ENCODE results near the gene GDPD3.

GRCh38 chr16:30144917-30145316 is 31.6 kb upstream of the GDPD3 start:
- TF ChIP-seq, protein P1, sequence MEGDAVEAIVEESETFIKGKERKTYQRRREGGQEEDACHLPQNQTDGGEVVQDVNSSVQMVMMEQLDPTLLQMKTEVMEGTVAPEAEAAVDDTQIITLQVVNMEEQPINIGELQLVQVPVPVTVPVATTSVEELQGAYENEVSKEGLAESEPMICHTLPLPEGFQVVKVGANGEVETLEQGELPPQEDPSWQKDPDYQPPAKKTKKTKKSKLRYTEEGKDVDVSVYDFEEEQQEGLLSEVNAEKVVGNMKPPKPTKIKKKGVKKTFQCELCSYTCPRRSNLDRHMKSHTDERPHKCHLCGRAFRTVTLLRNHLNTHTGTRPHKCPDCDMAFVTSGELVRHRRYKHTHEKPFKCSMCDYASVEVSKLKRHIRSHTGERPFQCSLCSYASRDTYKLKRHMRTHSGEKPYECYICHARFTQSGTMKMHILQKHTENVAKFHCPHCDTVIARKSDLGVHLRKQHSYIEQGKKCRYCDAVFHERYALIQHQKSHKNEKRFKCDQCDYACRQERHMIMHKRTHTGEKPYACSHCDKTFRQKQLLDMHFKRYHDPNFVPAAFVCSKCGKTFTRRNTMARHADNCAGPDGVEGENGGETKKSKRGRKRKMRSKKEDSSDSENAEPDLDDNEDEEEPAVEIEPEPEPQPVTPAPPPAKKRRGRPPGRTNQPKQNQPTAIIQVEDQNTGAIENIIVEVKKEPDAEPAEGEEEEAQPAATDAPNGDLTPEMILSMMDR (IDR thresholded peaks at IDR 0.05 in 4 of 5, conservative IDR thresholded peaks at IDR 0.05 in 1 of 5) = no peak
- TF ChIP-seq POLR2A (IDR thresholded peaks at IDR 0.05) = no peak
